Measurements from ENCODE around the gene SDHAF4.
"Not testable (repeated sequence)": the region's sequence is repeated elsewhere in the genome, so short reads cannot be mapped to it uniquely, and the experiment has no call there.

- not testable (repeated sequence) for TF ChIP-seq CTCF, POLR2A (IDR thresholded peaks at IDR 0.05)
Observed at GRCh38 chr6:70552286-70552940, 14.3 kb upstream of the SDHAF4 start.

Measured in body of pancreas (tissue), 4 donors.